NCI-H446 (cell line): ENCODE measurements around the gene SPECC1.
"Not testable (repeated sequence)": the region's sequence is repeated elsewhere in the genome, so short reads cannot be mapped to it uniquely, and the experiment has no call there.

Experiments
- DNase-seq, 2 experiments: peaks; one replicate each; lab custom pipeline; 2025; lab: John Stamatoyannopoulos, UW

Gene SPECC1

GRCh38 chr17:20313306-20313705 lies 304.1 kb downstream of the SPECC1 start:
- no peak for DNase-seq

- DNase-seq, result no peak
These were observed 304.7 kb downstream of the SPECC1 start for GRCh38 chr17:20313891-20314290.

- DNase-seq, result no peak
These were observed 305.7 kb downstream of the SPECC1 start for GRCh38 chr17:20314834-20315233.

GRCh38 chr17:20315311-20315710 lies 306.2 kb downstream of the SPECC1 start:
- DNase-seq, result no peak

- no peak for DNase-seq
These were observed 306.7 kb downstream of the SPECC1 start for GRCh38 chr17:20315821-20316220.

- peak in 1 of 2 experiments; percentile 14 for DNase-seq
These were observed 311.5 kb downstream of the SPECC1 start for GRCh38 chr17:20320535-20321229.

GRCh38 chr17:20321357-20321756 lies 312.2 kb downstream of the SPECC1 start:
- not testable (repeated sequence) for DNase-seq

GRCh38 chr17:20327739-20328138 lies 318.6 kb downstream of the SPECC1 start:
- not testable (repeated sequence) for DNase-seq

GRCh38 chr17:20351405-20351804 lies 342.2 kb downstream of the SPECC1 start:
- DNase-seq, result not testable (repeated sequence)

- not testable (repeated sequence) for DNase-seq
These were observed 343.4 kb downstream of the SPECC1 start for GRCh38 chr17:20352567-20352966.

- not testable (repeated sequence) for DNase-seq
These were observed 354.7 kb downstream of the SPECC1 start for GRCh38 chr17:20363846-20364245.
